ENCODE measurements around the gene MAGIX.

MAGIX gene

GRCh38 chrX:49208399-49208798, 45.8 kb downstream of the MAGIX start:
- DNase-seq = no peak

- no peak for DNase-seq
Observed at GRCh38 chrX:49209434-49210251, 47.1 kb downstream of the MAGIX start.

- no peak for DNase-seq
Observed at GRCh38 chrX:49210406-49210805, 47.8 kb downstream of the MAGIX start.

GRCh38 chrX:49211074-49211473, 48.5 kb downstream of the MAGIX start:
- no peak for DNase-seq

GRCh38 chrX:49212209-49212608, 49.7 kb downstream of the MAGIX start:
- no peak for DNase-seq

GRCh38 chrX:49212861-49213260, 50.3 kb downstream of the MAGIX start:
- DNase-seq = no peak

- no peak for DNase-seq
Observed at GRCh38 chrX:49214416-49214815, 51.9 kb downstream of the MAGIX start.

GRCh38 chrX:49214996-49215526, 52.5 kb downstream of the MAGIX start:
- no peak for DNase-seq
